Head of caudate nucleus (tissue), 42 donors: ENCODE data around the gene RER1.

Experiments
- DNase-seq, 42 donors: peaks; one replicate each; pipeline versions ENCODE4 v3.0.0 to v3.0.0-alpha.2; 2020 to 2021; ENCODE audit warnings: mixed read lengths in 7 of 42
- intact Hi-C: fragments of 100-400 bp; cut with DNase I; formaldehyde crosslinking; loops from one replicate; pipeline ENCODE4 v1.15.0; 2022

RER1 gene

GRCh38 chr1:2400950-2401649 lies 9.5 kb downstream of the RER1 start:
- DNase-seq, result no peak
- intact Hi-C loops, result no loop called here

GRCh38 chr1:2402420-2402819 lies 10.8 kb downstream of the RER1 start:
- DNase-seq, result no peak
- intact Hi-C loops, result no loop called here

- intact Hi-C loops, result no loop called here
- no peak for DNase-seq
These were observed 11.6 kb downstream of the RER1 start for GRCh38 chr1:2403273-2403672.

GRCh38 chr1:2404142-2404889 lies 12.7 kb downstream of the RER1 start:
- DNase-seq, result no peak
- intact Hi-C loops, result no loop called here

- no peak for DNase-seq
- intact Hi-C loops, result no loop called here
These were observed 13.4 kb downstream of the RER1 start for GRCh38 chr1:2404890-2405511.

GRCh38 chr1:2405588-2406295 lies 14.1 kb downstream of the RER1 start:
- intact Hi-C loops, result no loop called here
- DNase-seq, result no peak

GRCh38 chr1:2406451-2407041 lies 14.9 kb downstream of the RER1 start:
- no peak for DNase-seq
- intact Hi-C loops, result no loop called here

GRCh38 chr1:2407166-2407990 lies 15.7 kb downstream of the RER1 start:
- intact Hi-C loops, result no loop called here
- DNase-seq, result no peak

GRCh38 chr1:2407991-2408275 lies 16.3 kb downstream of the RER1 start:
- intact Hi-C loops, result no loop called here
- no peak for DNase-seq

GRCh38 chr1:2408456-2408855 lies 16.8 kb downstream of the RER1 start:
- DNase-seq, result no peak
- intact Hi-C loops, result no loop called here

GRCh38 chr1:2408859-2409276 lies 17.2 kb downstream of the RER1 start:
- intact Hi-C loops, result no loop called here

GRCh38 chr1:2409745-2410144 lies 18.1 kb downstream of the RER1 start:
- intact Hi-C loops, result no loop called here
- no peak for DNase-seq

More at GRCh38 chr1:2408859-2409276, 17.2 kb downstream of the RER1 start:
- DNase-seq, result no peak

GRCh38 chr1:2411801-2412394 lies 20.3 kb downstream of the RER1 start:
- intact Hi-C loops, result loop anchor here (2.0 kb wide), 1 partner anchor 19 kb away; no protein-coding TSS in a partner anchor
- DNase-seq, result peak in 4 of 42 donors; percentile 18 to 45 (median 28)

- intact Hi-C loops, result loop anchor here (2.0 kb wide), 1 partner anchor 20 kb away; no protein-coding TSS in a partner anchor
- DNase-seq, result peak; percentile 84 to 99 (median 97)
These were observed 20.7 kb downstream of the RER1 start, which contains the start of gene PEX10 for GRCh38 chr1:2412395-2412772. Gene PEX10, minus strand, starts transcription at chr1:2412564. Its CDS starts 62 bp downstream, at chr1:2412502.

- DNase-seq, result peak in 5 of 42 donors; percentile 12 to 27 (median 20)
- intact Hi-C loops, result loop anchor here (2.0 kb wide), 1 partner anchor 20 kb away; no protein-coding TSS in a partner anchor
These were observed 21.3 kb downstream of the RER1 start for GRCh38 chr1:2412773-2413494.

- DNase-seq, result peak in 1 of 42 donors; percentile 47
- intact Hi-C loops, result loop anchor here (1.0 to 2.0 kb wide), 2 partner anchors 21 to 135 kb away; no protein-coding TSS in a partner anchor
These were observed 22.1 kb downstream of the RER1 start for GRCh38 chr1:2413495-2414296.
